ENCODE measurements around the gene C1QTNF3. TPM values are rescaled to one million over a fixed set of nuclear protein-coding genes. Genes with fewer than 3 reads are reported as not detected.
A peak's percentile ranks its signal among the peaks of the same experiment; 100 is the strongest.
"Not testable (repeated sequence)": the region's sequence is repeated elsewhere in the genome, so short reads cannot be mapped to it uniquely, and the experiment has no call there.

C1QTNF3 gene, protein sequence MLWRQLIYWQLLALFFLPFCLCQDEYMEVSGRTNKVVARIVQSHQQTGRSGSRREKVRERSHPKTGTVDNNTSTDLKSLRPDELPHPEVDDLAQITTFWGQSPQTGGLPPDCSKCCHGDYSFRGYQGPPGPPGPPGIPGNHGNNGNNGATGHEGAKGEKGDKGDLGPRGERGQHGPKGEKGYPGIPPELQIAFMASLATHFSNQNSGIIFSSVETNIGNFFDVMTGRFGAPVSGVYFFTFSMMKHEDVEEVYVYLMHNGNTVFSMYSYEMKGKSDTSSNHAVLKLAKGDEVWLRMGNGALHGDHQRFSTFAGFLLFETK
- total RNA-seq (1 to 10 TPM; 1.4 TPM), polyA plus RNA-seq (0.39 TPM)

DNA sequence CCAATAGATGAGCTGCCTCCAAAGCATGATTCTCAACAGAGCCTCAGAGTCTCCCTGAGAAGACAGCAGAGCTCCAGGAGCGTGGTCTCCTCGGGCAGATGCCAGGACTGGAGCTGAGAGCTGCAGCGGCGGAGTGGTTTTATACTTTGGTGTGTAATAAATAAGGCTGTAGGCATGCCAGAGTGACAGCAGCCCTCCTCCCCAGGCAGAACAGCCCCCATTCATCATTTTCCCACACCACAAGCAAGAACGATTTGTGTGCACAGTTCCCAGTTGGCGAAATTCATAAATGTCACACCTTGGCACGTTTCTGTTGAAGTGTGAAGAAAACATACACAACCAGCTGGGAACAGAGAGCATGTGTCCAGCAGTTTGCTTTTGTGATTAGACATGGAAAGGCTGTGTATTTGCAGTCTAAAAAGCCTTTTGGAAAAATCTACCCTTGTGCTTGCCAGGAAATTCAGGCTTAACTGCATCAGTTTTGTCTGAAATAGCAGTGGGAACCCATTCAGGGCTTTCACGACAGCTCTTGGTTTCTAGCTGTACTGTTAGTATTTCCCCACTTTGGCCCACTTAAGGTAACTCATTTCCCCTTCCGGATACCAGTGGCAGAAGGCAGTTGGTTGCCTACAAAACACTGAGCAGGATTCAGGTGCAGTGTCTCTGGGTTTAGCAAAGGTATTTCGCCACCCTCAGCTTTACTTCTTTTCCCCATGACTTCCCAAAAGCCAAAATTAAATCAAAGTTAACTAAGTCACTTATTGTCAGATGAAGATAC lies at the start of gene C1QTNF3:
Gene C1QTNF3 (minus strand): TSS at position 115 of the 778 bp plus-strand sequence. CDS start 88 bp downstream, at position 27.
- Mint-ChIP-seq H3K27ac (peak within 1 kb of the TSS in 7 of 8 donors; percentile 73 to 91 (median 85)), H3K36me3 (peaks cover 0 to 5% (median 2%) of the 10 kb centered on the region in 3 donors), H3K27me3 (peaks cover 0 to 2% of the 10 kb centered on the region in 2 donors), H3K9me3 (no peaks in the 10 kb centered on the region), H3K4me3 (peak within 1 kb of the TSS in 4 of 7 donors; percentile 4 to 68 (median 18)), H3K4me1 (peaks cover 0 to 32% (median 22%) of the 10 kb centered on the region in 3 donors)
- Histone ChIP-seq H3K4me1 (ENCODE audit: insufficient read depth, low read length) (peaks cover 9% of the 10 kb centered on the region), H3K27ac (ENCODE audit: low read depth, low read length) (no peak within 1 kb of the TSS), H3K27me3 (ENCODE audit: insufficient read depth, low read length, poor library complexity, severe bottlenecking) (no peaks in the 10 kb centered on the region), H3K4me3 (ENCODE audit: low read length) (no peak within 1 kb of the TSS), H3K36me3 (ENCODE audit: insufficient read depth, low read length) (no peaks in the 10 kb centered on the region), H3K9me3 (ENCODE audit: low read length) (no peaks in the 10 kb centered on the region)
- peak in 2 of 5 donors; percentile 1 to 5 for DNase-seq
- CTCF ChIA-PET = no interaction called here
- POLR2A ChIA-PET = no interaction called here

- H3K36me3 ChIP-seq (ENCODE audit: insufficient read depth, low read length); POLR2A ChIA-PET; H3K27ac Mint-ChIP-seq; H3K27ac ChIP-seq (ENCODE audit: low read depth, low read length); H3K9me3 Mint-ChIP-seq; CTCF ChIA-PET; H3K4me1 ChIP-seq (ENCODE audit: insufficient read depth, low read length); H3K9me3 ChIP-seq (ENCODE audit: low read length); H3K4me3 ChIP-seq (ENCODE audit: low read length); H3K4me1 Mint-ChIP-seq; H3K27me3 Mint-ChIP-seq; H3K36me3 Mint-ChIP-seq; H3K27me3 ChIP-seq (ENCODE audit: insufficient read depth, low read length, poor library complexity, severe bottlenecking); H3K4me3 Mint-ChIP-seq; DNase-seq: not testable (repeated sequence)
These were observed 48.0 kb upstream of the C1QTNF3 start for GRCh38 chr5:34091039-34091438.

- H3K27ac Mint-ChIP-seq; H3K27me3 Mint-ChIP-seq; H3K27ac ChIP-seq (ENCODE audit: low read depth, low read length); H3K36me3 Mint-ChIP-seq; H3K4me1 Mint-ChIP-seq; H3K27me3 ChIP-seq (ENCODE audit: insufficient read depth, low read length, poor library complexity, severe bottlenecking); H3K36me3 ChIP-seq (ENCODE audit: insufficient read depth, low read length); POLR2A ChIA-PET; CTCF ChIA-PET; H3K9me3 ChIP-seq (ENCODE audit: low read length); H3K4me3 ChIP-seq (ENCODE audit: low read length); H3K9me3 Mint-ChIP-seq; H3K4me3 Mint-ChIP-seq; DNase-seq; H3K4me1 ChIP-seq (ENCODE audit: insufficient read depth, low read length): not testable (repeated sequence)
These were observed 46.8 kb upstream of the C1QTNF3 start for GRCh38 chr5:34089802-34090201.

DNA sequence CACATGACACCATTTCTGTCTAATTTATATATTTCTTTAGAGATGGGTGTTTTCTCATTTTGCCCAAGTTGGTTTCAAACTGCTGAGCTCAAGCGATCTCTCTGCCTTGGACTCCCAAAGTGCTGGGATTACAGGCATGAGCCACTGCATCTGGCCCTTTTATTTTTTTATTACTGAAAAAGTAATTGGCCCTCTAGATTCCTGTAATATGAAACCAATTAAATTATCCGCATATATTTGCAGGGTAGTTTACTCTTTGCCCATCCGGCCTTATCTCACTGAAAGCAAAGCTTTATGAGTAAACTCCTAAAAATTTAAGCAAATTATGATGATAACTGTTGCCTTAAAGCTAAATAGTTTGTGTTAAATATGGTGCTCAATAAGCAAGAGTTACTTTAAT lies 44.7 kb upstream of the C1QTNF3 start:
- POLR2A ChIA-PET; H3K27ac ChIP-seq (ENCODE audit: low read depth, low read length); H3K4me1 ChIP-seq (ENCODE audit: insufficient read depth, low read length); H3K4me3 Mint-ChIP-seq; H3K4me3 ChIP-seq (ENCODE audit: low read length); H3K9me3 Mint-ChIP-seq; H3K27me3 Mint-ChIP-seq; H3K4me1 Mint-ChIP-seq; H3K9me3 ChIP-seq (ENCODE audit: low read length); H3K27ac Mint-ChIP-seq; H3K36me3 ChIP-seq (ENCODE audit: insufficient read depth, low read length); H3K27me3 ChIP-seq (ENCODE audit: insufficient read depth, low read length, poor library complexity, severe bottlenecking); DNase-seq; H3K36me3 Mint-ChIP-seq; CTCF ChIA-PET: not testable (repeated sequence)

GRCh38 chr5:34083898-34084297 lies 40.9 kb upstream of the C1QTNF3 start:
- H3K27me3 Mint-ChIP-seq, CTCF ChIA-PET: not testable (repeated sequence)

DNA sequence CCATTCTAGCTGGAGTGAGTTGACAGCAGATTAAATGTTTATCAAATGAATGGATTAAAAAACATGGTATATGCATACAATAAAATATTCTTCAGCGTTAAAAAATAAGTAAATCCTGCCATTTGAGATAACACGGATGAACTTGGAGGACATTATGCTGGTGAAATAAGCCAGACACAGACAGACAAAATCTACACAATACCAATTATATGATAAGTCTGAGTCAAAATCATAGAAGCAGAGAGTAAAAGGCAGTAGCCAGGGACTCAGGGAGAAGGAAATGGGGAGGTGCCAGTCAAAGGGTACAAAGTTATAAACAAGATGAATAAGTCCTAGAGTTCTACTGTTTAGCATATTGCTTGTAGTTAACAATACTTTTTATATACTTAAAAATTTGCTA lies 36.5 kb upstream of the C1QTNF3 start:
- H3K27ac ChIP-seq (ENCODE audit: low read depth, low read length); H3K4me3 Mint-ChIP-seq; H3K4me1 Mint-ChIP-seq; H3K27me3 Mint-ChIP-seq; H3K36me3 ChIP-seq (ENCODE audit: insufficient read depth, low read length); CTCF ChIA-PET; H3K27me3 ChIP-seq (ENCODE audit: insufficient read depth, low read length, poor library complexity, severe bottlenecking); POLR2A ChIA-PET; H3K36me3 Mint-ChIP-seq; DNase-seq; H3K9me3 ChIP-seq (ENCODE audit: low read length); H3K9me3 Mint-ChIP-seq; H3K27ac Mint-ChIP-seq; H3K4me3 ChIP-seq (ENCODE audit: low read length); H3K4me1 ChIP-seq (ENCODE audit: insufficient read depth, low read length): not testable (repeated sequence)

More at GRCh38 chr5:34083898-34084297, 40.9 kb upstream of the C1QTNF3 start:
- H3K4me1 Mint-ChIP-seq; H3K36me3 ChIP-seq (ENCODE audit: insufficient read depth, low read length); H3K27ac ChIP-seq (ENCODE audit: low read depth, low read length); H3K36me3 Mint-ChIP-seq; H3K27me3 ChIP-seq (ENCODE audit: insufficient read depth, low read length, poor library complexity, severe bottlenecking); H3K4me1 ChIP-seq (ENCODE audit: insufficient read depth, low read length); DNase-seq; POLR2A ChIA-PET; H3K9me3 ChIP-seq (ENCODE audit: low read length); H3K4me3 ChIP-seq (ENCODE audit: low read length); H3K9me3 Mint-ChIP-seq; H3K27ac Mint-ChIP-seq; H3K4me3 Mint-ChIP-seq: not testable (repeated sequence)

GRCh38 chr5:34077636-34078035 lies 34.6 kb upstream of the C1QTNF3 start:
- H3K36me3 Mint-ChIP-seq; CTCF ChIA-PET; H3K4me3 ChIP-seq (ENCODE audit: low read length); DNase-seq; H3K4me1 Mint-ChIP-seq; POLR2A ChIA-PET; H3K9me3 Mint-ChIP-seq; H3K27me3 ChIP-seq (ENCODE audit: insufficient read depth, low read length, poor library complexity, severe bottlenecking); H3K4me1 ChIP-seq (ENCODE audit: insufficient read depth, low read length); H3K27ac ChIP-seq (ENCODE audit: low read depth, low read length); H3K27ac Mint-ChIP-seq; H3K27me3 Mint-ChIP-seq; H3K36me3 ChIP-seq (ENCODE audit: insufficient read depth, low read length); H3K9me3 ChIP-seq (ENCODE audit: low read length); H3K4me3 Mint-ChIP-seq: not testable (repeated sequence)

DNA sequence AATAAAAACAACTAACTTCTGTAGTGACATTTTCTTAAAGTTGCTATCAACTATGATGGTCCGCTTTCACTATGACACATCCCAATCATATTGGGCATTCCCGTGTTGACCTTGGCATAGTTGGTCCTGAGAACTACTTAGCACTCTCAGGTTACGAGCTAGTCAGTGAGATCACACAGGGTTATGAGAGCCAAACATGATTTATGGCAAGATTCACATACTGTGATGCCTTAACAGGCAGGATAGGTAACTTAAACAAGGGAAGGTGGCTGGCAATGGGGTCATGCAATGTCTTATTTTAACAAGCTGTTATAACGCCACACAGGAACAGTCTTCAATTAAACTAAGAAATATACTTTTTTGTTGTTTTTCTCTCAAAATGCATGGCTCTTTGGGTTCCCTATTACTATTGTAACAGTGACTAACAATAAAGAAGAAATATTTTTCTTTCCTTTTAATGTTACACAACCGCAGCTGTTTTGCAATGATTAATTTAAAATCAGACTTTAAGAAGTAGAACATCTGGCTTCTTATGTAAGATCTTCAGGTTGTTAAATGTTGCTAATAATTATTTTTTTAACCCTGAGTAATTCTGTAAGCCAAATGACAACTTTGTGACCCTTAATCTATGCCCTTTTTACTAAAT lies 33.8 kb upstream of the C1QTNF3 start:
- H3K36me3 ChIP-seq (ENCODE audit: insufficient read depth, low read length); H3K27ac ChIP-seq (ENCODE audit: low read depth, low read length); DNase-seq; H3K36me3 Mint-ChIP-seq; H3K4me1 Mint-ChIP-seq; H3K9me3 Mint-ChIP-seq; H3K4me1 ChIP-seq (ENCODE audit: insufficient read depth, low read length); H3K4me3 ChIP-seq (ENCODE audit: low read length); CTCF ChIA-PET; H3K4me3 Mint-ChIP-seq; H3K27me3 Mint-ChIP-seq; H3K27me3 ChIP-seq (ENCODE audit: insufficient read depth, low read length, poor library complexity, severe bottlenecking); POLR2A ChIA-PET; H3K9me3 ChIP-seq (ENCODE audit: low read length); H3K27ac Mint-ChIP-seq: not testable (repeated sequence)

All from CD8-positive, alpha-beta memory T cell (primary cell).